ENCODE measurements around the gene PDCD2.

Gene PDCD2

GRCh38 chr6:170564936-170565530 lies 19.4 kb downstream of the PDCD2 start:
- ChIA-PET CTCF (interaction anchor here (1.1 to 1.2 kb wide), 2 partner anchors 10 to 35 kb away, joined by 3 read pairs; no protein-coding TSS in a partner anchor), POLR2A (no interaction called here)
- Histone ChIP-seq H3K9me3 (ENCODE audit: control insufficient read depth, insufficient read depth, low read depth, low read length) (no peaks in the 10 kb centered on the region), H3K27ac (ENCODE audit: extremely low read depth, low read depth, low read length) (no peak overlapping the region), H3K36me3 (ENCODE audit: control insufficient read depth in 2 of 2, insufficient read depth in 1 of 2, low read length in 2 of 2) (peaks cover 73 to 93% of the 10 kb centered on the region in 2 experiments), H3K4me3 (ENCODE audit: low read depth, low read length) (no peak overlapping the region), H3K4me1 (ENCODE audit: control insufficient read depth, insufficient read depth, low read length) (no peaks in the 10 kb centered on the region)
- TF ChIP-seq HOXD13 (CRISPR knock-in tag; IDR thresholded peaks at IDR 0.05; ENCODE audit: borderline replicate concordance) (no peak), ZNF433 (tag by site-specific recombination; IDR thresholded peaks at IDR 0.05; ENCODE audit: low read depth) (no peak), ZNF114 (tag by site-specific recombination; IDR thresholded peaks at IDR 0.05) (no peak), GFI1B (tag by site-specific recombination; IDR thresholded peaks at IDR 0.05) (no peak), ZNF777 (tag by site-specific recombination; IDR thresholded peaks at IDR 0.05; ENCODE audit: borderline replicate concordance) (no peak), ZNF623 (tag by site-specific recombination; IDR thresholded peaks at IDR 0.05) (no peak), ZNF169 (tag by site-specific recombination; IDR thresholded peaks at IDR 0.05) (no peak), ZNF561 (tag by site-specific recombination; IDR thresholded peaks at IDR 0.05; ENCODE audit: borderline replicate concordance) (no peak), ZXDB (tag by site-specific recombination; IDR thresholded peaks at IDR 0.05) (no peak), ZNF132 (tag by site-specific recombination; IDR thresholded peaks at IDR 0.05; ENCODE audit: borderline replicate concordance) (no peak), ZNF416 (tag by site-specific recombination; IDR thresholded peaks at IDR 0.05) (no peak), ZSCAN23 (tag by site-specific recombination; IDR thresholded peaks at IDR 0.05) (no peak), IKZF3 (tag by site-specific recombination; IDR thresholded peaks at IDR 0.05) (no peak)
- TF ChIP-seq, protein P1, sequence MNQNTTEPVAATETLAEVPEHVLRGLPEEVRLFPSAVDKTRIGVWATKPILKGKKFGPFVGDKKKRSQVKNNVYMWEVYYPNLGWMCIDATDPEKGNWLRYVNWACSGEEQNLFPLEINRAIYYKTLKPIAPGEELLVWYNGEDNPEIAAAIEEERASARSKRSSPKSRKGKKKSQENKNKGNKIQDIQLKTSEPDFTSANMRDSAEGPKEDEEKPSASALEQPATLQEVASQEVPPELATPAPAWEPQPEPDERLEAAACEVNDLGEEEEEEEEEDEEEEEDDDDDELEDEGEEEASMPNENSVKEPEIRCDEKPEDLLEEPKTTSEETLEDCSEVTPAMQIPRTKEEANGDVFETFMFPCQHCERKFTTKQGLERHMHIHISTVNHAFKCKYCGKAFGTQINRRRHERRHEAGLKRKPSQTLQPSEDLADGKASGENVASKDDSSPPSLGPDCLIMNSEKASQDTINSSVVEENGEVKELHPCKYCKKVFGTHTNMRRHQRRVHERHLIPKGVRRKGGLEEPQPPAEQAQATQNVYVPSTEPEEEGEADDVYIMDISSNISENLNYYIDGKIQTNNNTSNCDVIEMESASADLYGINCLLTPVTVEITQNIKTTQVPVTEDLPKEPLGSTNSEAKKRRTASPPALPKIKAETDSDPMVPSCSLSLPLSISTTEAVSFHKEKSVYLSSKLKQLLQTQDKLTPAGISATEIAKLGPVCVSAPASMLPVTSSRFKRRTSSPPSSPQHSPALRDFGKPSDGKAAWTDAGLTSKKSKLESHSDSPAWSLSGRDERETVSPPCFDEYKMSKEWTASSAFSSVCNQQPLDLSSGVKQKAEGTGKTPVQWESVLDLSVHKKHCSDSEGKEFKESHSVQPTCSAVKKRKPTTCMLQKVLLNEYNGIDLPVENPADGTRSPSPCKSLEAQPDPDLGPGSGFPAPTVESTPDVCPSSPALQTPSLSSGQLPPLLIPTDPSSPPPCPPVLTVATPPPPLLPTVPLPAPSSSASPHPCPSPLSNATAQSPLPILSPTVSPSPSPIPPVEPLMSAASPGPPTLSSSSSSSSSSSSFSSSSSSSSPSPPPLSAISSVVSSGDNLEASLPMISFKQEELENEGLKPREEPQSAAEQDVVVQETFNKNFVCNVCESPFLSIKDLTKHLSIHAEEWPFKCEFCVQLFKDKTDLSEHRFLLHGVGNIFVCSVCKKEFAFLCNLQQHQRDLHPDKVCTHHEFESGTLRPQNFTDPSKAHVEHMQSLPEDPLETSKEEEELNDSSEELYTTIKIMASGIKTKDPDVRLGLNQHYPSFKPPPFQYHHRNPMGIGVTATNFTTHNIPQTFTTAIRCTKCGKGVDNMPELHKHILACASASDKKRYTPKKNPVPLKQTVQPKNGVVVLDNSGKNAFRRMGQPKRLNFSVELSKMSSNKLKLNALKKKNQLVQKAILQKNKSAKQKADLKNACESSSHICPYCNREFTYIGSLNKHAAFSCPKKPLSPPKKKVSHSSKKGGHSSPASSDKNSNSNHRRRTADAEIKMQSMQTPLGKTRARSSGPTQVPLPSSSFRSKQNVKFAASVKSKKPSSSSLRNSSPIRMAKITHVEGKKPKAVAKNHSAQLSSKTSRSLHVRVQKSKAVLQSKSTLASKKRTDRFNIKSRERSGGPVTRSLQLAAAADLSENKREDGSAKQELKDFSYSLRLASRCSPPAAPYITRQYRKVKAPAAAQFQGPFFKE (tag by site-specific recombination; IDR thresholded peaks at IDR 0.05; ENCODE audit: borderline replicate concordance): no peak
- TF ChIP-seq, protein P2, sequence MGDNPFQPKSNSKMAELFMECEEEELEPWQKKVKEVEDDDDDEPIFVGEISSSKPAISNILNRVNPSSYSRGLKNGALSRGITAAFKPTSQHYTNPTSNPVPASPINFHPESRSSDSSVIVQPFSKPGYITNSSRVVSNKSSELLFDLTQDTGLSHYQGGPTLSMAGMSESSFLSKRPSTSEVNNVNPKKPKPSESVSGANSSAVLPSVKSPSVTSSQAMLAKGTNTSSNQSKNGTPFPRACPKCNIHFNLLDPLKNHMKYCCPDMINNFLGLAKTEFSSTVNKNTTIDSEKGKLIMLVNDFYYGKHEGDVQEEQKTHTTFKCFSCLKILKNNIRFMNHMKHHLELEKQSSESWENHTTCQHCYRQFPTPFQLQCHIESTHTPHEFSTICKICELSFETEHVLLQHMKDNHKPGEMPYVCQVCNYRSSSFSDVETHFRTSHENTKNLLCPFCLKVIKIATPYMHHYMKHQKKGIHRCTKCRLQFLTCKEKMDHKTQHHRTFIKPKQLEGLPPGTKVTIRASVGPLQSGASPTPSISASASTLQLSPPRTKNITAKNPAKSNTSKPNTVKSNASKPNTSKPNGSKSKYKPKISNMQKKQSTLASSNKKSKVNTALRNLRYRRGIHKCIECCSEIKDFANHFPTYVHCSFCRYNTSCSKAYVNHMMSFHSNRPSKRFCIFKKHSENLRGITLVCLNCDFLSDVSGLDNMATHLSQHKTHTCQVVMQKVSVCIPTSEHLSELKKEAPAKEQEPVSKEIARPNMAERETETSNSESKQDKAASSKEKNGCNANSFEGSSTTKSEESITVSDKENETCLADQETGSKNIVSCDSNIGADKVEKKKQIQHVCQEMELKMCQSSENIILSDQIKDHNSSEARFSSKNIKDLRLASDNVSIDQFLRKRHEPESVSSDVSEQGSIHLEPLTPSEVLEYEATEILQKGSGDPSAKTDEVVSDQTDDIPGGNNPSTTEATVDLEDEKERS (tag by site-specific recombination; IDR thresholded peaks at IDR 0.05): no peak
- TF ChIP-seq, protein P3, sequence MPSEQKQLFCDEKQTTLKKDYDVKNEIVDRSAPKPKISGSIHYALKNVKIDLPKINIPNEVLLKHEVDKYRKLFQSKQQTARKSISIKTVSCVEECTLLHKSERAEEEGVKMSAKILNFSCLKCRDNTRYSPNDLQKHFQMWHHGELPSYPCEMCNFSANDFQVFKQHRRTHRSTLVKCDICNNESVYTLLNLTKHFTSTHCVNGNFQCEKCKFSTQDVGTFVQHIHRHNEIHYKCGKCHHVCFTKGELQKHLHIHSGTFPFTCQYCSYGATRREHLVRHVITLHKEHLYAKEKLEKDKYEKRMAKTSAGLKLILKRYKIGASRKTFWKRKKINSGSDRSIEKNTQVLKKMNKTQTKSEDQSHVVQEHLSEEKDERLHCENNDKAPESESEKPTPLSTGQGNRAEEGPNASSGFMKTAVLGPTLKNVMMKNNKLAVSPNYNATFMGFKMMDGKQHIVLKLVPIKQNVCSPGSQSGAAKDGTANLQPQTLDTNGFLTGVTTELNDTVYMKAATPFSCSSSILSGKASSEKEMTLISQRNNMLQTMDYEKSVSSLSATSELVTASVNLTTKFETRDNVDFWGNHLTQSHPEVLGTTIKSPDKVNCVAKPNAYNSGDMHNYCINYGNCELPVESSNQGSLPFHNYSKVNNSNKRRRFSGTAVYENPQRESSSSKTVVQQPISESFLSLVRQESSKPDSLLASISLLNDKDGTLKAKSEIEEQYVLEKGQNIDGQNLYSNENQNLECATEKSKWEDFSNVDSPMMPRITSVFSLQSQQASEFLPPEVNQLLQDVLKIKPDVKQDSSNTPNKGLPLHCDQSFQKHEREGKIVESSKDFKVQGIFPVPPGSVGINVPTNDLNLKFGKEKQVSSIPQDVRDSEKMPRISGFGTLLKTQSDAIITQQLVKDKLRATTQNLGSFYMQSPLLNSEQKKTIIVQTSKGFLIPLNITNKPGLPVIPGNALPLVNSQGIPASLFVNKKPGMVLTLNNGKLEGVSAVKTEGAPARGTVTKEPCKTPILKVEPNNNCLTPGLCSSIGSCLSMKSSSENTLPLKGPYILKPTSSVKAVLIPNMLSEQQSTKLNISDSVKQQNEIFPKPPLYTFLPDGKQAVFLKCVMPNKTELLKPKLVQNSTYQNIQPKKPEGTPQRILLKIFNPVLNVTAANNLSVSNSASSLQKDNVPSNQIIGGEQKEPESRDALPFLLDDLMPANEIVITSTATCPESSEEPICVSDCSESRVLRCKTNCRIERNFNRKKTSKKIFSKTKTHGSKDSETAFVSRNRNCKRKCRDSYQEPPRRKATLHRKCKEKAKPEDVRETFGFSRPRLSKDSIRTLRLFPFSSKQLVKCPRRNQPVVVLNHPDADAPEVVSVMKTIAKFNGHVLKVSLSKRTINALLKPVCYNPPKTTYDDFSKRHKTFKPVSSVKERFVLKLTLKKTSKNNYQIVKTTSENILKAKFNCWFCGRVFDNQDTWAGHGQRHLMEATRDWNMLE (tag by site-specific recombination; conservative IDR thresholded peaks at IDR 0.05; ENCODE audit: low read depth): no peak
